Cardiac muscle cell (in vitro differentiated cells and primary cell): ENCODE data around the gene LRRC2. TPM values are rescaled to one million over a fixed set of nuclear protein-coding genes. Genes with fewer than 3 reads are reported as not detected.

ENCODE experiments used
- DNase-seq, 2 donors: peaks; one replicate each; pipeline versions ENCODE4 v3.0.0 to v3.0.0-alpha.2; 2010 to 2017; ENCODE audit warnings: low read depth in 1 of 2, low spot score in 1 of 2
- H3K27ac ChIP-seq: fragments of 200-600 bp; sonication (generic); 2 replicates; pipeline ENCODE4 v1.5.1; 2016
- H3K27me3 ChIP-seq: fragments of 200-600 bp; sonication (generic); 2 replicates; pipeline ENCODE4 v1.6.0; 2016; ENCODE audit warnings: control low read depth
- H3K36me3 ChIP-seq: fragments of 200-600 bp; sonication (generic); 2 replicates; pipeline ENCODE4 v1.5.1; 2016; ENCODE audit warnings: control low read depth
- H3K4me1 ChIP-seq: fragments of 200-600 bp; sonication (generic); 2 replicates; pipeline ENCODE4 v1.8.1; 2017; ENCODE audit warnings: low read depth, mild to moderate bottlenecking, mixed run types
- H3K4me3 ChIP-seq: fragments of 200-600 bp; sonication (generic); 2 replicates; pipeline ENCODE4 v1.5.1; 2016; ENCODE audit warnings: mild to moderate bottlenecking
- H3K9me3 ChIP-seq: fragments of 200-600 bp; sonication (generic); 2 replicates; pipeline ENCODE4 v1.5.1; 2017; ENCODE audit warnings: low read depth, mild to moderate bottlenecking, control low read depth
- CTCF ChIP-seq: IDR thresholded peaks from 2 replicates; pipeline ENCODE4 v1.5.1; 2012; ENCODE audit warnings: low read depth, mild to moderate bottlenecking, low read length
- polyA plus RNA-seq: library from polyadenylated mRNA; unstranded; fragments of >200 nt; fragmentation: Nextera tagmentation; extraction: Ambion mirVana; gene quantifications from 2 replicates; pipeline ENCODE4 v1.2.1, GENCODE V29; 2016
- total RNA-seq: library from RNA; depleted of rRNA; stranded (reverse); fragments of >200 nt; gene quantifications from 2 replicates; pipeline ENCODE4 v1.2.3, GENCODE V29; 2016

LRRC2 gene
- total and polyA plus RNA-seq, 2 experiments from 2014 or later: 0.77 to 1.6 TPM

- Histone ChIP-seq H3K27me3 (no peaks in the 10 kb centered on the region), H3K27ac (no peak overlapping the region), H3K36me3 (no peaks in the 10 kb centered on the region), H3K4me1 (no peaks in the 10 kb centered on the region), H3K4me3 (no peak overlapping the region), H3K9me3 (no peaks in the 10 kb centered on the region)
- no peak for DNase-seq
- no peak for TF ChIP-seq CTCF
Measured at GRCh38 chr3:46586738-46587246, 20.7 kb upstream of the LRRC2 start.

GRCh38 chr3:46585799-46586693 is 19.9 kb upstream of the LRRC2 start:
- no peaks in the 10 kb centered on the region for H3K4me1 ChIP-seq
- no peaks in the 10 kb centered on the region for H3K36me3 ChIP-seq
- H3K27me3 ChIP-seq: no peaks in the 10 kb centered on the region
- no peak overlapping the region for H3K4me3 ChIP-seq
- no peak overlapping the region for H3K27ac ChIP-seq
- no peak for DNase-seq
- no peak for TF ChIP-seq CTCF
- H3K9me3 ChIP-seq: no peaks in the 10 kb centered on the region

- Histone ChIP-seq H3K4me1 (no peaks in the 10 kb centered on the region), H3K27ac (no peak overlapping the region), H3K9me3 (no peaks in the 10 kb centered on the region), H3K4me3 (no peak overlapping the region), H3K36me3 (no peaks in the 10 kb centered on the region), H3K27me3 (peaks cover 6% of the 10 kb centered on the region)
- TF ChIP-seq CTCF: no peak
- DNase-seq: no peak
Measured at GRCh38 chr3:46584598-46585467, 18.7 kb upstream of the LRRC2 start.

GRCh38 chr3:46580675-46581074 is 14.6 kb upstream of the LRRC2 start:
- TF ChIP-seq CTCF: no peak
- no peak overlapping the region for H3K27ac ChIP-seq
- H3K9me3 ChIP-seq: no peaks in the 10 kb centered on the region
- peaks cover 21% of the 10 kb centered on the region for H3K4me1 ChIP-seq
- H3K27me3 ChIP-seq: peaks cover 21% of the 10 kb centered on the region
- DNase-seq: no peak
- H3K36me3 ChIP-seq: no peaks in the 10 kb centered on the region
- no peak overlapping the region for H3K4me3 ChIP-seq

GRCh38 chr3:46579756-46580286 is 13.7 kb upstream of the LRRC2 start:
- Histone ChIP-seq H3K27me3 (peaks cover 21% of the 10 kb centered on the region), H3K9me3 (no peaks in the 10 kb centered on the region), H3K36me3 (no peaks in the 10 kb centered on the region), H3K4me1 (peaks cover 30% of the 10 kb centered on the region), H3K27ac (no peak overlapping the region), H3K4me3 (no peak overlapping the region)
- no peak for DNase-seq
- TF ChIP-seq CTCF: no peak
